Measurements from ENCODE around the gene DIP2C. TPM values are rescaled to one million over a fixed set of nuclear protein-coding genes. Genes with fewer than 3 reads are reported as not detected.

Gene DIP2C
- total RNA-seq, 1 donor from 2014 or later: 10.1 TPM

- no peak overlapping the region for H2AFZ ChIP-seq (replicated peaks)
- peaks cover 32% of the 10 kb centered on the region for H3K4me1 Mint-ChIP-seq
- H3K27ac ChIP-seq: no peak overlapping the region
- H3K9me3 ChIP-seq (ENCODE audit: low read depth): no peaks in the 10 kb centered on the region
- TF ChIP-seq CTCF (IDR thresholded peaks at IDR 0.05) (no peak), EZH2phosphoT487 (IDR thresholded peaks at IDR 0.05) (no peak), EZH2 (IDR thresholded peaks at IDR 0.05) (no peak)
- H3K4me1 ChIP-seq: peaks cover 7% of the 10 kb centered on the region
- DNase-seq (ENCODE audit: low spot score): no peak
- no peak overlapping the region for H3K4me3 ChIP-seq
- H3K9ac ChIP-seq: no peak overlapping the region
- H3K79me2 ChIP-seq (ENCODE audit: low read depth): peaks cover 91% of the 10 kb centered on the region
- H3K36me3 ChIP-seq: no peaks in the 10 kb centered on the region
- H3K27ac Mint-ChIP-seq: no peak overlapping the region
- H3K4me2 ChIP-seq: no peak overlapping the region
- peaks cover 9% of the 10 kb centered on the region for H3K27me3 Mint-ChIP-seq (ENCODE audit: insufficient read depth, low read depth)
- H3K36me3 Mint-ChIP-seq: peaks cover 26% of the 10 kb centered on the region
- H3K9me3 Mint-ChIP-seq: peaks cover 12% of the 10 kb centered on the region
- peaks cover 71% of the 10 kb centered on the region for H4K20me1 ChIP-seq (ENCODE audit: low read depth)
- H3K4me3 Mint-ChIP-seq: no peak overlapping the region
- H3K27me3 ChIP-seq: no peaks in the 10 kb centered on the region
- H3F3A ChIP-seq (ENCODE audit: low read depth): peaks cover 6% of the 10 kb centered on the region
Observed at GRCh38 chr10:683448-684071, 5.9 kb downstream of the DIP2C start.

- no peaks in the 10 kb centered on the region for H3K36me3 ChIP-seq
- Mint-ChIP-seq H3K27me3 (ENCODE audit: insufficient read depth, low read depth) (peaks cover 8% of the 10 kb centered on the region), H3K4me3 (no peak overlapping the region), H3K36me3 (peaks cover 22% of the 10 kb centered on the region), H3K9me3 (peaks cover 12% of the 10 kb centered on the region), H3K4me1 (peaks cover 27% of the 10 kb centered on the region), H3K27ac (no peak overlapping the region)
- no peak for DNase-seq (ENCODE audit: low spot score)
- no peak overlapping the region for H3K4me2 ChIP-seq
- no peak overlapping the region for H2AFZ ChIP-seq (replicated peaks)
- TF ChIP-seq EZH2 (IDR thresholded peaks at IDR 0.05): no peak
- no peak for TF ChIP-seq EZH2phosphoT487 (IDR thresholded peaks at IDR 0.05)
- no peak for TF ChIP-seq CTCF (IDR thresholded peaks at IDR 0.05)
- H3F3A ChIP-seq (ENCODE audit: low read depth): peaks cover under 1% of the 10 kb centered on the region
- no peaks in the 10 kb centered on the region for H3K9me3 ChIP-seq (ENCODE audit: low read depth)
- peaks cover 87% of the 10 kb centered on the region for H3K79me2 ChIP-seq (ENCODE audit: low read depth)
- H3K4me1 ChIP-seq: peaks cover 2% of the 10 kb centered on the region
- no peaks in the 10 kb centered on the region for H3K27me3 ChIP-seq
- peaks cover 68% of the 10 kb centered on the region for H4K20me1 ChIP-seq (ENCODE audit: low read depth)
- no peak overlapping the region for H3K4me3 ChIP-seq
- H3K9ac ChIP-seq: no peak overlapping the region
- no peak overlapping the region for H3K27ac ChIP-seq
Observed at GRCh38 chr10:682931-683447, 6.5 kb downstream of the DIP2C start.

- Mint-ChIP-seq H3K36me3 (peaks cover 14% of the 10 kb centered on the region), H3K9me3 (peaks cover 16% of the 10 kb centered on the region), H3K4me3 (no peak overlapping the region), H3K27me3 (ENCODE audit: insufficient read depth, low read depth) (peaks cover 6% of the 10 kb centered on the region), H3K27ac (no peak overlapping the region), H3K4me1 (peaks cover 15% of the 10 kb centered on the region)
- Histone ChIP-seq H3K36me3 (no peaks in the 10 kb centered on the region), H3K4me2 (no peak overlapping the region), H3K79me2 (ENCODE audit: low read depth) (peaks cover 87% of the 10 kb centered on the region), H3K9ac (no peak overlapping the region), H2AFZ (replicated peaks) (no peak overlapping the region), H3K27ac (no peak overlapping the region), H3K9me3 (ENCODE audit: low read depth) (no peaks in the 10 kb centered on the region), H3F3A (ENCODE audit: low read depth) (no peaks in the 10 kb centered on the region), H4K20me1 (ENCODE audit: low read depth) (peaks cover 68% of the 10 kb centered on the region), H3K4me3 (no peak overlapping the region), H3K27me3 (no peaks in the 10 kb centered on the region), H3K4me1 (no peaks in the 10 kb centered on the region)
- TF ChIP-seq EZH2 (IDR thresholded peaks at IDR 0.05) (no peak), CTCF (IDR thresholded peaks at IDR 0.05) (no peak), EZH2phosphoT487 (IDR thresholded peaks at IDR 0.05) (no peak)
- DNase-seq (ENCODE audit: low spot score): no peak
Observed at GRCh38 chr10:681670-682318, 7.7 kb downstream of the DIP2C start.

All from neural progenitor cell (in vitro differentiated cells).